Osteoblast (primary cell): ENCODE measurements around the gene SECISBP2L. TPM values are rescaled to one million over a fixed set of nuclear protein-coding genes. Genes with fewer than 3 reads are reported as not detected.

Source experiments
- DNase-seq: peaks from one replicate; pipeline ENCODE4 v3.0.0; 2011; ENCODE audit warnings: low spot score, mixed read lengths; ENCODE audit not compliant: insufficient read length; ENCODE audit errors: missing footprints
- H2AFZ ChIP-seq: 2 replicates; pipeline ENCODE4 v1.6.0; 2011; ENCODE audit warnings: mild to moderate bottlenecking, low read length
- H3K27ac ChIP-seq: 2 replicates; pipeline ENCODE4 v1.5.1; 2011; ENCODE audit warnings: mild to moderate bottlenecking, low read depth, low read length, moderate library complexity
- H3K27me3 ChIP-seq: 2 replicates; pipeline ENCODE4 v1.6.0; 2012; ENCODE audit warnings: mild to moderate bottlenecking, control low read depth, inconsistent platforms, low read length, moderate library complexity; ENCODE audit not compliant: insufficient read depth
- H3K36me3 ChIP-seq: 2 replicates; pipeline ENCODE4 v1.5.1; 2011; ENCODE audit warnings: mild to moderate bottlenecking, low read length, control low read depth, moderate library complexity; ENCODE audit not compliant: insufficient read depth
- H3K4me1 ChIP-seq: 2 replicates; pipeline ENCODE4 v1.5.1; 2011; ENCODE audit warnings: mild to moderate bottlenecking, low read length, control low read depth, moderate library complexity; ENCODE audit not compliant: insufficient read depth
- H3K4me2 ChIP-seq: 2 replicates; pipeline ENCODE4 v1.6.0; 2011; ENCODE audit warnings: mild to moderate bottlenecking, low read length; ENCODE audit not compliant: insufficient read depth
- H3K4me3 ChIP-seq: fragments of 200-600 bp; sonication (generic); 3 replicates; pipeline ENCODE4 v1.5.1; 2012; ENCODE audit warnings: mild to moderate bottlenecking, low read length, inconsistent platforms; ENCODE audit not compliant: insufficient read depth
- H3K79me2 ChIP-seq: 2 replicates; pipeline ENCODE4 v1.6.0; 2012; ENCODE audit warnings: mild to moderate bottlenecking, low read length, control low read depth, inconsistent platforms; ENCODE audit not compliant: insufficient read depth
- H3K9me3 ChIP-seq: 2 replicates; pipeline ENCODE4 v1.5.1; 2011; ENCODE audit warnings: low read depth, low read length, control low read depth
- H4K20me1 ChIP-seq: 2 replicates; pipeline ENCODE4 v1.6.0; 2012; ENCODE audit warnings: mild to moderate bottlenecking, low read length, control low read depth; ENCODE audit not compliant: insufficient read depth
- total RNA-seq: library from RNA; depleted of rRNA; stranded (reverse); fragments of >200 nt; gene quantifications from 2 replicates; pipeline ENCODE4 v1.2.3, GENCODE V29; 2012
- TF ChIP-seq, protein P1 (sequence below): IDR thresholded peaks from 2 replicates; pipeline ENCODE4 v1.5.1; 2011; ENCODE audit warnings: mild to moderate bottlenecking, low read depth, low read length, moderate library complexity; ENCODE audit errors: extremely low read depth

SECISBP2L gene
- total RNA-seq, 1 donor, result 42.3 TPM

DNA sequence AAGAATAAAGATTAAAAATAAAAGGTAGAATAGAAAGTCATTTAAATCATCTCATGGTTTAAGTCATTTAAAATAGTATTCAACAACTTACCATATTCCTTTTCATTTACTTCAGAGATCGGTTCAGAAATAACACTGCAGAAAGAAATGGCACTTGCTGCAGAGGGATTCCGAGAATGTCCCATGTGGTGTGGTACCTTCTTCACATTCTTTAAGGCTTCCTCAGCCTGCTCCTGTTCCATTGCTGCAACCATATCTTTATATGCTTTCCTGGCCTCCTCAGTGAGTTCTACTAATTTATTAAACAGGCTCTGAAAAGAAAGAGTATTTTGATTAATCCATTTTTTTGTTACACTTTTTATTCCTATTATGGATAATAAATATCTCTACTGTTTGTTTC lies 50.0 kb downstream of the SECISBP2L start:
- TF ChIP-seq, protein P1, sequence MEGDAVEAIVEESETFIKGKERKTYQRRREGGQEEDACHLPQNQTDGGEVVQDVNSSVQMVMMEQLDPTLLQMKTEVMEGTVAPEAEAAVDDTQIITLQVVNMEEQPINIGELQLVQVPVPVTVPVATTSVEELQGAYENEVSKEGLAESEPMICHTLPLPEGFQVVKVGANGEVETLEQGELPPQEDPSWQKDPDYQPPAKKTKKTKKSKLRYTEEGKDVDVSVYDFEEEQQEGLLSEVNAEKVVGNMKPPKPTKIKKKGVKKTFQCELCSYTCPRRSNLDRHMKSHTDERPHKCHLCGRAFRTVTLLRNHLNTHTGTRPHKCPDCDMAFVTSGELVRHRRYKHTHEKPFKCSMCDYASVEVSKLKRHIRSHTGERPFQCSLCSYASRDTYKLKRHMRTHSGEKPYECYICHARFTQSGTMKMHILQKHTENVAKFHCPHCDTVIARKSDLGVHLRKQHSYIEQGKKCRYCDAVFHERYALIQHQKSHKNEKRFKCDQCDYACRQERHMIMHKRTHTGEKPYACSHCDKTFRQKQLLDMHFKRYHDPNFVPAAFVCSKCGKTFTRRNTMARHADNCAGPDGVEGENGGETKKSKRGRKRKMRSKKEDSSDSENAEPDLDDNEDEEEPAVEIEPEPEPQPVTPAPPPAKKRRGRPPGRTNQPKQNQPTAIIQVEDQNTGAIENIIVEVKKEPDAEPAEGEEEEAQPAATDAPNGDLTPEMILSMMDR, result no peak
- Histone ChIP-seq H3K79me2 (no peaks in the 10 kb centered on the region), H2AFZ (no peak overlapping the region), H3K4me1 (no peaks in the 10 kb centered on the region), H4K20me1 (no peaks in the 10 kb centered on the region), H3K27me3 (no peaks in the 10 kb centered on the region), H3K36me3 (peaks cover 65% of the 10 kb centered on the region), H3K27ac (no peak overlapping the region), H3K4me3 (no peak overlapping the region), H3K9me3 (no peaks in the 10 kb centered on the region), H3K4me2 (no peak overlapping the region)
- DNase-seq, result no peak

DNA sequence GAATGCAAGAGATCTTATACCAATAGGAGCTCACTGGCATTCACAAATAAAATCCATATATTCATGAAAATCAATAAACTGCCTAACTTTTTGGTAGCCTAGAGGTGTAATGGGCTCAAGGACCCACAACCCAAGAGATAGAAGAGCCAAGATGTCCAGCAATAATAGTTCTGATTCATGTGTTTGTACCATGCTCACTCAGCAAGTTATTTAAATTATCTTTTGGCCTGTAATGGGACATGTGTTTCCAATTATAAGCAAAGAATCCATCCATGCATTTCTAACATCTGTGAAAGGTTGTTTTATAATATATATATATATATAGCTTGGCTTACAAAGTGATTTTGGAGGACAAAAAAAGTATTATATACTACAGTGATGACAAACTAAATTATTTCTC lies 52.9 kb downstream of the SECISBP2L start:
- H3K4me3 ChIP-seq, result no peak overlapping the region
- no peak for DNase-seq
- H2AFZ ChIP-seq, result no peak overlapping the region
- no peak overlapping the region for H3K4me2 ChIP-seq
- no peaks in the 10 kb centered on the region for H3K4me1 ChIP-seq
- no peaks in the 10 kb centered on the region for H4K20me1 ChIP-seq
- TF ChIP-seq, protein P1, result no peak
- no peaks in the 10 kb centered on the region for H3K79me2 ChIP-seq
- no peaks in the 10 kb centered on the region for H3K9me3 ChIP-seq
- no peaks in the 10 kb centered on the region for H3K27me3 ChIP-seq
- no peak overlapping the region for H3K27ac ChIP-seq
- H3K36me3 ChIP-seq, result peaks cover 45% of the 10 kb centered on the region

DNA sequence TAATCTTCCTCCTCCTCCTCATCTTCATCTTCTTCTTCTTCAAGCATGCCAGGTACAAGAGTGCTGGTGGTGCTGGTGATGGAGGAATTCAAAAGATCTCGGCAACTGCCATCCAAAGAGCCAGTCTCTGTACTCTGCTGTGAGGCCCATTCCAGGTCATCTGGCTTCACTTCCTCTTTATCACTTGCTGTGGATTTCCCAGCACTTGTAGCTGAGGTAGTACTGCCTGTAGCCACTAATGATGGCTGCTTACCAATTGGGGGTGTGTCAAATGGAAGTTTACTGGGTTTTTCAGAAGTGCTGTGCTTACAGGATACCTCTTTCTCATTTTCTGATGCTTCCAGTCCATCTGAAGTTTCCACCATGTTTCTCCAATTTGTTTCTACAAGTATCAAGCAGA lies 53.7 kb downstream of the SECISBP2L start:
- H2AFZ ChIP-seq, result no peak overlapping the region
- no peak for DNase-seq
- no peak overlapping the region for H3K4me3 ChIP-seq
- H3K36me3 ChIP-seq, result peaks cover 38% of the 10 kb centered on the region
- H4K20me1 ChIP-seq, result no peaks in the 10 kb centered on the region
- H3K27ac ChIP-seq, result no peak overlapping the region
- no peaks in the 10 kb centered on the region for H3K4me1 ChIP-seq
- H3K27me3 ChIP-seq, result no peaks in the 10 kb centered on the region
- H3K4me2 ChIP-seq, result no peak overlapping the region
- H3K79me2 ChIP-seq, result no peaks in the 10 kb centered on the region
- H3K9me3 ChIP-seq, result no peaks in the 10 kb centered on the region
- TF ChIP-seq, protein P1, result no peak

DNA sequence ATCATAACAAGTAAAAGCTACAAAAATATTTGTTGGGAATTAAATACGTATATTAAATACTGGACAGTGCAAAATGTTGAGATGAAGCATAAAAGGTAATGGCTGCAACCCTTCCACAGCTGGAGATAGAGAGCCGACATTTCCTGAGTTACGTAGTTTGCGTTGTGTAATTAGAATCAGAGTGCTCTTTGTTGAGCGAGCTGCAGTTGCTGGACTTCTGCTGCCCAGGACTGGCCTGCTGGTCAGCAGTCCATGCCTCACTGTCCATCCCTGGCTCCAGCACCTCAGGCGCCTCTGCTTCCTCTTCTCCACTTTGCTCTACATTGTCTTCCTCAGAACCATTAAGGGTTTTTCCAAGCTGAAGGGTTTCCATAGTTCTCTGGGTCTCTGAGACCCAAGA lies 54.1 kb downstream of the SECISBP2L start:
- no peaks in the 10 kb centered on the region for H4K20me1 ChIP-seq
- no peaks in the 10 kb centered on the region for H3K9me3 ChIP-seq
- H3K36me3 ChIP-seq, result peaks cover 36% of the 10 kb centered on the region
- no peak for DNase-seq
- H3K27ac ChIP-seq, result no peak overlapping the region
- H3K4me3 ChIP-seq, result no peak overlapping the region
- H3K79me2 ChIP-seq, result no peaks in the 10 kb centered on the region
- no peaks in the 10 kb centered on the region for H3K4me1 ChIP-seq
- TF ChIP-seq, protein P1, result no peak
- no peak overlapping the region for H2AFZ ChIP-seq
- no peaks in the 10 kb centered on the region for H3K27me3 ChIP-seq
- H3K4me2 ChIP-seq, result no peak overlapping the region
